22Rv1 (cell line): Measurements from ENCODE around the gene FGGY.

ENCODE experiments used
- H3K27ac ChIP-seq: fragments of 450-650 bp; 2 replicates; pipeline ENCODE4 v1.5.1; 2017
- ZFX ChIP-seq: fragments of 450-650 bp; IDR thresholded peaks from 2 replicates; pipeline ENCODE4 v1.6.1; 2017; ENCODE audit warnings: antibody characterized with exemption, borderline replicate concordance
- TF ChIP-seq, protein P1 (sequence below): fragments of 450-650 bp; IDR thresholded peaks from 2 replicates; pipeline ENCODE4 v1.5.1; 2017; ENCODE audit warnings: mild to moderate bottlenecking

Gene FGGY

GRCh38 chr1:59478822-59479221 is 181.9 kb downstream of the FGGY start:
- TF ChIP-seq ZFX: no peak
- TF ChIP-seq, protein P1, sequence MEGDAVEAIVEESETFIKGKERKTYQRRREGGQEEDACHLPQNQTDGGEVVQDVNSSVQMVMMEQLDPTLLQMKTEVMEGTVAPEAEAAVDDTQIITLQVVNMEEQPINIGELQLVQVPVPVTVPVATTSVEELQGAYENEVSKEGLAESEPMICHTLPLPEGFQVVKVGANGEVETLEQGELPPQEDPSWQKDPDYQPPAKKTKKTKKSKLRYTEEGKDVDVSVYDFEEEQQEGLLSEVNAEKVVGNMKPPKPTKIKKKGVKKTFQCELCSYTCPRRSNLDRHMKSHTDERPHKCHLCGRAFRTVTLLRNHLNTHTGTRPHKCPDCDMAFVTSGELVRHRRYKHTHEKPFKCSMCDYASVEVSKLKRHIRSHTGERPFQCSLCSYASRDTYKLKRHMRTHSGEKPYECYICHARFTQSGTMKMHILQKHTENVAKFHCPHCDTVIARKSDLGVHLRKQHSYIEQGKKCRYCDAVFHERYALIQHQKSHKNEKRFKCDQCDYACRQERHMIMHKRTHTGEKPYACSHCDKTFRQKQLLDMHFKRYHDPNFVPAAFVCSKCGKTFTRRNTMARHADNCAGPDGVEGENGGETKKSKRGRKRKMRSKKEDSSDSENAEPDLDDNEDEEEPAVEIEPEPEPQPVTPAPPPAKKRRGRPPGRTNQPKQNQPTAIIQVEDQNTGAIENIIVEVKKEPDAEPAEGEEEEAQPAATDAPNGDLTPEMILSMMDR: no peak

GRCh38 chr1:59480188-59480888 is 183.4 kb downstream of the FGGY start:
- no peak overlapping the region for H3K27ac ChIP-seq
- TF ChIP-seq, protein P1: no peak
- no peak for TF ChIP-seq ZFX

More at GRCh38 chr1:59478822-59479221, 181.9 kb downstream of the FGGY start:
- H3K27ac ChIP-seq: no peak overlapping the region

DNA sequence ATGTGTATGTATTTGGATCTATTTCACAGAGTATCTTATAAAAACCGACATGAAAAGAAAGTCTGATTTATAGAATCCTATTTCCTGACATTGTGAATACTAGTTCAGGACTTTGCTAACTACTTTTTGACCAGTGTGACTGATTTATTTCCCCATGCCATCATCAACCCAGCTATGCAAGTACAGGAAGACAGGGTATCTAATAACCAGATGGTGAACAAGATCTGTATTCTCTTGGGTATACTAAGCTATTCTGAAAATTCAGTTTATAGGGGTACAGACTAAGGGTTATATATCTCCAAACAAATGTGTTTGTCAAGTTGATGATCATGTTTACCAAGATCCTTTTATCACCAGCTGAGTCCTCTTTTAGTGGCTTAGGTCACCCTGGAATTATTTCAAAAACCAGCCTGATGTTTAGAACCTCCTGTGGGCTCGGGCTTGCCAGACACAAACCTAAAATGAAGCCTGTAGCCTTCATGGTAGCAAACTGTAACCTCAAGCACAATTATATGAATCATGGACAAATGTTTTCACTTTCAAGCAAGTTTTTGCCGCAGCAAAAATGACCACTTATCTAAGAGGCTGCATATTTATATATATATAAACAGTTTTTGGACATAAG is 185.1 kb downstream of the FGGY start:
- no peak for TF ChIP-seq ZFX
- TF ChIP-seq, protein P1: no peak
- H3K27ac ChIP-seq: no peak overlapping the region

- TF ChIP-seq, protein P1: no peak
- TF ChIP-seq ZFX: no peak
- H3K27ac ChIP-seq: no peak overlapping the region
Measured at GRCh38 chr1:59482986-59483385, 186.1 kb downstream of the FGGY start.

DNA sequence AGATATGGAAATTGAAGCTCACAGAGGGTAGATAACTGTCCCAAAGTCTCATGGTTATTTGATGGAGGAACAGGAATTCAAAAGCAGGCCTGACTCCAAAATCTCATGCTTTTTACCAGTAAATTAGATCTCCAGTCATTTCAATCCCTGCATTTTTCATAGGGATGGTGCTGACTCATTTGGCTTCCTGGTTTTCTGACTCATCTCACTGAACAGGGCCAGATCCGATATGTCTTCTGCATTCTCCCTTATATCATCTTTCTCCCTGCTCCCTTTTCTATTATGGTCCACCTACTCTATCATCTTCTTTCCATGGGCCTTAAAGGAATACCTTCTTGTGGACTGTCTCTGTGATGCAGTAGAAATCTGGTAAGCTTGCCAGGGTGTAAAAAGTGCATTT is 187.2 kb downstream of the FGGY start:
- TF ChIP-seq, protein P1: no peak
- TF ChIP-seq ZFX: no peak
- H3K27ac ChIP-seq: no peak overlapping the region

DNA sequence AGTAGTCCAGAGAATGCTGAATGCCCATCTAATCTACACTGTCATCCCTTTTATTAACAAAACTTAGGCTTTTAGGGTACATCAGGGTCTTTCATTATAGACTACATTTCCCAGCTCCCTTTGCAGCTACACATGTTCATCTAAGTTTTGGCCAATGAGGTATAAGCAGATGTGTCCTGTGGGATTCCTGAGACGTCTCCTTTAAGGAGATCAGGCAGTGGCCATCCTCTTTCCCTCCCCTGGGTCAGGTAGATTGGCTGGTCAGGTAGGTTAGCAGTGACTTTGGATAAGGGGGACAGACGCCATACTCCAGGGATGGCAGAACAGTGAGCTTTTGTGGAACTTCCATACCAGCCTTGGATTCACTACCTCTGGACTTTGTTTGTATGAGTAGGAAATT is 188.3 kb downstream of the FGGY start:
- TF ChIP-seq, protein P1: no peak
- no peak for TF ChIP-seq ZFX
- no peak overlapping the region for H3K27ac ChIP-seq

DNA sequence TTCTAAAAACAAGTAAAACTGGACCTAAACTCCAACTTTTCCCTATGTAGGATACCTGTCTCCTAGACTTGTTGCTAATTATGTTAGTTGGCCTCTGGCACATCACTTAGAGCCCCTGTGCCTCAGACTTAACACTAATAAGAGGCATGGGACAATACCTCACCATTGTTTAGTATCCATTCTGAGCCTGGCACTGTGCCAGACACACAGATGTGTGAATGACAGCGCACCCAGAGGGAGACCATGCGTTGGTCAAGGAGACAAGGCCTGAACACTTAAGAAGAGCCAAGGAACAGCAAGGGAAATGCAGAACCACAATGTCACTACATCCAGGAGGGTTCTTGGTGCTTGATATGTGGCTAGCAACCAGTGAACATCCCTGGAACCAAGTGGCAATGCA is 189.1 kb downstream of the FGGY start:
- TF ChIP-seq, protein P1: no peak
- TF ChIP-seq ZFX: no peak
- no peak overlapping the region for H3K27ac ChIP-seq
